NCI-H526 (cell line): ENCODE results near the gene EVI5.

Source experiments
- DNase-seq, 2 experiments: peaks; one replicate each; lab custom pipeline; 2025; lab: John Stamatoyannopoulos, UW

Gene EVI5

GRCh38 chr1:92482665-92483609 is 302.0 kb downstream of the EVI5 start:
- peak in 1 of 2 experiments; percentile 53 for DNase-seq

- DNase-seq, result peak in 1 of 2 experiments; percentile 27
These were observed 302.8 kb downstream of the EVI5 start for GRCh38 chr1:92481971-92482664.

DNA sequence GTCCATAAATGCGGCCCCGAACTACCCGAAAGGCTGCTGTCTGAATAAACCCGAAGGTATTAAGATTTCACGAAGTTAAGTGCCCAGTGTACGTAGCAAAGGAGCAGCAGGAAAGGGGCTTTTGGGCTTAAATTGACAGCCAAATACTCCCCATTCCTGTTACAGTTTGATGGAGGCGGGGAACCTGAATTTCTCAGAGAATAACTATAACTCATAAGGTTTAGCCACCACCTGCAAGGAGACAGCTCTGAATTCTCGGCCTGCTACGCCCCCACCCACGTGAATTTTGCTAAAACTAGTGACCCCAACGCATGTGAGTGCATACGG is 303.3 kb downstream of the EVI5 start:
- peak in 1 of 2 experiments; percentile 27 for DNase-seq

DNA sequence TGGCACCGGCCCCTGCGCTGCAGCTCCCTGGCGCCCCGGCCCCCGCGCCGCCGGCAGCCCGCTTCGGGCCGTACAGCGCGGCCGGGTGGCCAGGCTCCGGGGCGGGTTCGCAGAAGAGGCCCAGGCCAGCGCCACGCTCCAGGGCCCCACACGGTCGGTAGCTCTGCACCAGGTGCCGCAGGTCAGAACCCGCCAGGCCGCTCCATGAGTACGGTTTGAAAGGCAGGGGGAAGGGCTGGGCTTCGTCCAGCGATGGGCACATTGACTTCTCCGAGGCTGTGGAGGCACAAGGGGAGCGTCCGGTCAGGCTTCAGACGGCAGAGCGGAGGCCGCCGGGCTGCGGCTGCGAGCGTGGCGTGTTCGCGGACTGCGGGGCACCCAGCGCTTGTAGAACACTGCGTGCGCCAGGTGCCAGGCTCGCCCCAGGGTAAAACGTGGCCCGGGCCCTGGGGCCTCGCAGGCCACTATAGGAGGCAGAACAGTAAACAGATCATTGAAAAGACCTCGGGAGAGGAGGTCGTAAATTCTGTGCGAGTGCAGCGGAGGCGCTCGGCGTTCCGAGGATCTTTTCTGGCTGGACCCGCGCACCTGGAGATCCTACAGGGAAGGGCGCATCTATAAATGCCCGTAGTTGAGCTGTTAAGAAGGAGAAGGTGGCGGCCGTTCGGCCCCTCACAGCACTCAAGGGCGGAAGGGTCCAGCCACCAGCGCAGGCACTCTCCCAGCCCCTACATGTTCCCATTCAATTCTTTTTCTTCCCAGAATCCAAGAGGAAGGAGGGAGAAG is 303.9 kb downstream of the EVI5 start:
- DNase-seq, result peak in 1 of 2 experiments; percentile 59

DNA sequence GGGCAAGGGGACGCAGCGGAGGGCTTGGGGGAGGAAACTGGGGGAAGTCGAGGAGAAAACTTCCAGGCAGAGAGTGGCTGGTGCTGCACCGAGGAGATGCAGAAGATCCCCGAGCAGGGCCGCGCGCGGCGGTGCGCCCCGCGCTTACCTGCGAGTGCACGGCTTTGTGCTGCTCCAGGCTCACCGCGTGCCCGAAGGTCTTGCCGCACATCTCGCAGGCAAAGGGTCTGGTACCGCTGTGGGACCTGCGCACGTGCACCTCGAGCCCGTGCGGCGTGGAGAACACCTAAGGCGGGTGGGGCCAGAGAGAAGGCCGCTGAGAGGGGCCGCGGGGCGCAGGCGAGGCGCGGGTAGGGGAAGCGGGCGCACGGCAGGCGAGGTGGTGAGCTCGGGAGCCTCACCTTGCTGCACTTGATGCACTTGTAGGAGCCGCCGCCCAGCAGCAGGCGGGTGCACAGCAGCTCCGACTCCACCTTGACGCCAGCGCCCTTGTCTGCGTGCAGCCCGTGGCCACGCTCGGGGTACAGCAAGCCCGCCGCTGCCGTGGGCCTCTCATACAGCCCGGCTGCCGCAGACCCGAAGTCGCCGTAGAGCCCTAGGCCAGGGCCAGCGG is 304.6 kb downstream of the EVI5 start:
- DNase-seq, result peak in 1 of 2 experiments; percentile 59

DNA sequence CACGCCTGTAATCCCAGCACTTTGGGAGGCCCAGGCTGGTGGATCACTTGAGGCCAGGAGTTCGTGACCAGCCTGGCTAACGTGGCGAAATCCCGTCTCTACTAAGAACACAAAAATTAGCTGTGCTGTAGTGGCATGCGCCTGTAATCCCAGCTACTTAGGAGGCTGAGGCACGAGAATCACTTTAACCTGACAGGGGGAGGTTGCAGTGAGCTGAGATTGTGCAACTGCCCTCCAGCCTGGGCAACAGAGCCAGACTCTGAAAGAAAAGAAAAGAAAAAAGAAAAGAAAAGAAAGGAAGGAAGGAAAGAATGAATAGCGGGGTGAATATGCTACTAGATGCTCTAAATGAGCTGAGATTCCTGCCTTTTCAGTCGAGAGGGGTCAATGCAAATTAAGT is 305.3 kb downstream of the EVI5 start:
- DNase-seq, result no peak

DNA sequence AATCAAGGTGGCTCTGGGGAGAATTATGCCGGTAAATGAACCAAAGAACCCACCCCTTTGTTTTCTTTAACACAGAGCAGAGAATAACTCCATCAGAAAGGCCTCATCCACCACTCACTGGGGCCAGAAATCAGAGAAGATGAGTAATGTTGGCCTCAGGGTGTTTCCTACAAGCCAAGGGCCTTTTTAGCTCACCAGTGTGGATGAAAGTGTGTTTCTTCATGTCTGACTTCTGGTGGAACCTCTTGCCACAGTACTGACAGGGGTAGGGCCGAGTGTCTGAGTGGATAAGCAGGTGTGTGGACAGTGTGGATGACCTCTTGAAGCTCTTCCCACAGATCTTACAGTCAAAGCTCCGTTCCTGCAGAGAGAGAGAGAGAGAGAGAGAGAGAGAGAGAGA is 306.5 kb downstream of the EVI5 start:
- DNase-seq, result no peak

GRCh38 chr1:92476071-92476631 is 308.8 kb downstream of the EVI5 start:
- no peak for DNase-seq

- DNase-seq, result no peak
These were observed 309.9 kb downstream of the EVI5 start for GRCh38 chr1:92475029-92475428.

DNA sequence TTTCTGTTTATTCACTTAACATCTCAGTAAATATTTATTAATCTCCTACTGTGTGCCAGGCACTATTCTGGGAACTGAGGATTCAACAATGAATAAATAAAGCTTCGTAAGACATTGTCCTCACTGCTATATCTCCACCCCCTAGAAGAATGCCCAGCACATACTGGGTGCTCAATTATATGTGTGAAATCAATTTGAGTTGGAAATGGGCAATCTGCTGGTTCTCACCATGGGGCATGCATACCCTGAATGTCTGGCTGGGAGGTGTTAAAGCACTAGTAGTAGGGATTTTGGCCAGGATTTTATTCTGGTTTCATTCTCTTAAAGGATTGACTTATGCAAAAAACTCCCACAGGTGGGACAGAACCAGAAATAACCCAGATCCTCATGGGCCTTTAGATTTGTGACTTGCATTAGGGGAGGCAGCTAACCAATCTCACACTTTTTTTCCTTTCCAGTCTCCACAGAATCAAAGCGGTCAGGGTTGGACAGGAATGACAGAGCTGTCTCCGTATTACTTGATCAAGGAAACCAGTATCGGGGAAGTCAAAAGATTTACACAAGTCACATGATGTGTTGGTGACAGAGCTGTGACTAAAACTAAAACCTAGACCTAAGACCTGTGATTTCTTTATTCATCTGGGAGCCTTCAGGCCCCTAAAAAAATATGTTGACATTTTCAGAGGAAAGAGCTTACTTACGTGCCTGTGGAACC is 311.0 kb downstream of the EVI5 start:
- no peak for DNase-seq

DNA sequence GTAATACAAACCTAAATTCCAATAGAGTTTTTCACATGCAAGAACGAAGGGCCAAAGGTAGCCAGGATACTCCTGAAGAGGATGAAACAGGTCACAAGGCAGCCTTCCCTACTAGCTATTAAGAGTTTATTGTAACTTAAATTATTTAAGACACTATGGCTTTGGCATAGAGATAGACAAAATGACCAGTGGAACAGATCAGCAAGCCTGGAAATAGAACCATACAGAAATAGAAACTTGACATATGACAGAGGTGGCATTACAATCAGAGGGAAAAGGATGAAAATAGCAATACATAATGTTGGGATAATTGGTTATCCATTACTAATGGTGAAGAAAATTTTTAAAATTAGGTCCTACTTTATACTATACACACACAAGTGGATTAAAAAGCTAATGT is 314.7 kb downstream of the EVI5 start:
- no peak for DNase-seq

- no peak for DNase-seq
These were observed 318.1 kb downstream of the EVI5 start for GRCh38 chr1:92466683-92467352.

DNA sequence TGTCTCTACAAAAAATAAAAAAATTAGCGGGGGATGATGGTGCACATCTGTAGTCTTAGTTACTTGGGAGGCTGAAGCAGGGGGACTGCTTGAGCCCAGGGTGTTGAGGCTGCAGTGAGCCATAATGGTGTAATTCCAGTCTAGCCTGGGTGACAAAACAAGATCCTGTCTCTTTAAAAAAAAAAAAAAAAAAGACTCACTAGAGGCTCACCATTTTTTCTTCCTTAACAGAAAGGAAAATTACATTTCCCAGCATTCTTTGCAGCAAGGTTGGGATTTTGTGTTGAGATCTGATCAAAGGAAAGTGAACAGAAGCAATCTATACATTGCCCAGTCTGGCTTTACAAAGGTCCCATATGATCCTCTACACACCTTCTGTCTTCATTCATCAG is 319.7 kb downstream of the EVI5 start:
- no peak for DNase-seq

GRCh38 chr1:92464588-92465255 is 320.2 kb downstream of the EVI5 start:
- DNase-seq, result no peak

DNA sequence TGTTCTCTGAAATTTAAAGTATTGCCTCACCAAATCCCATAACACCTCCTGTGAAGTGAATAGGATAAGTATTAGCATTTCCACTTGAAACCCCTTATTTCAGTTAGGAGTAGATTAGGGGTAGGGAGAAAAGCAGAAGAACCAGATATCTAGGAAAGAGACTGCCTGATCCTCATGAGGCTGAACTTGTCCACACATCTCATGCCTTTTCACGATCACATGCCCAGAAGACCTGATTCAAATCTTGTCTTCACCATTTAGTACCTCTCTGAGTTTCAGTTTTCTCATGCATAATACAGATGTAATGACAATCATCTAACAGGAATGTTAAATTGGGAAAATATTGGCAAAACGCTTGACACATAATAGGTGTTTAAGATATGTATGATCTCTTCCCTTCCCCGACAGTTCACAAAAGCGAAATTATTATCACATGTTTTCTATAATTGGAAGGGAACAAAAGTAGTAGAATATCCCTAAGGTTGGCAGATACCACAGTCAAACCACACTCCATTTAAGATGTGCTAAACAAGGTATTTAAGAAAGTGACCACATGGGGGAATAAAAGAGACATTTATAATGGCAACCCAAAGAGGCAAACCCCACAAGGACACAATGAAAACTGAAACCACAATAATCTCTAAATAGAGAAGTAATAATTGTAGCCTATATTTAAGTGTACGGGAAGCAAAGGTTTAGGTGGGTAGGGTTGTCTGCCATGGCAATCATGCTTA is 323.4 kb downstream of the EVI5 start:
- DNase-seq, result peak in 1 of 2 experiments; percentile 5

DNA sequence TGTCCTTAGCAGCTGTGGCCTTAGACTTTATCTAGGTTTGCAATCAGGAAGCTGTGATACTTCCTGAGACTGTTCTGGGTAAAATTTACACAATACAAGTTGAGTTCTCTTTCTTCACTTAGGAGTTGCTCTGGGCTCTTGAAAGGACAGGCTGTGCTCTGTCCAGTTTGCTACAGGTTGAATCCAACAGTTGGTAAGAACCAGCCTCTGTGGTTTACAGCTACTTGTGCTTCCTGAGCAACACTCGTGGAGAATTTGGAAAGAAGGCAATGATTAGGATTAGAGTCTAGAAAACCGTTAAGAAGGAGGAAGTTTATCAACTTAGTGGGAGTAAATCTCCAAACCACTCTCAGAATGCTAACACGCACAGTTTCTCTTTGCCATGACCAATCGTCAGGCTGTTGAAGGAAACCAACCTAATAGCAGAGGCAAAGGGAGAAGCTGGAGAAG is 325.0 kb downstream of the EVI5 start:
- DNase-seq, result no peak
